SK-N-SH (cell line): ENCODE measurements around the gene NPAS3. TPM values are rescaled to one million over a fixed set of nuclear protein-coding genes. Genes with fewer than 3 reads are reported as not detected.

Experiments
- CTCF ChIA-PET: fragments of 300-600, 350-600 bp; formaldehyde crosslinking; extraction: SDS; loops from one replicate; lab custom pipeline; 2021; lab: Yijun Ruan, JAX
- POLR2A ChIA-PET: fragments of 350-600 bp; sonication (Branson Sonifier 250); formaldehyde crosslinking; extraction: SDS; loops from one replicate; lab custom pipeline; 2020; ENCODE audit warnings: antibody characterized with exemption, inconsistent platforms; lab: Yijun Ruan, JAX
- DNase-seq: peaks from one replicate; pipeline ENCODE4 v3.0.0; 2012
- H2AFZ ChIP-seq: fragments of 200-600 bp; sonication (generic); 2 replicates; pipeline ENCODE4 v1.8.1; 2016; ENCODE audit warnings: antibody characterized with exemption, mild to moderate bottlenecking, low read depth
- H3F3A ChIP-seq: fragments of 200-600 bp; sonication (generic); replicated peaks from 2 replicates; pipeline ENCODE3; 2016; ENCODE audit warnings: antibody characterized with exemption, mild to moderate bottlenecking; ENCODE audit not compliant: insufficient read depth
- H3K27ac ChIP-seq, 2 experiments: fragments of 200-500 bp in 1 of 2; fragments of 200-600 bp in 1 of 2; sonication (Bioruptor generic) in 1 of 2; sonication (generic), shearing (Covaris generic) in 1 of 2; 2 replicates each; pipeline versions ENCODE4 v1.5.1 to v1.6.1; 2014 to 2016; ENCODE audit warnings: low read depth in 2 of 2, inconsistent platforms in 1 of 2, low read length in 1 of 2, mild to moderate bottlenecking in 1 of 2, mixed read lengths in 1 of 2
- H3K27me3 ChIP-seq: fragments of 200-600 bp; sonication (generic), shearing (Covaris generic); 2 replicates; pipeline ENCODE4 v1.6.1; 2016; ENCODE audit warnings: mixed run types; ENCODE audit not compliant: insufficient read depth
- H3K36me3 ChIP-seq, 2 experiments: fragments of 200-500 bp in 1 of 2; fragments of 200-600 bp in 1 of 2; sonication (Bioruptor generic) in 1 of 2; sonication (generic) in 1 of 2; replicated peaks in 1 of 2; 2 replicates each; pipeline versions ENCODE3 to v1.5.1; 2014 to 2016; ENCODE audit warnings: low read length in 1 of 2, mild to moderate bottlenecking in 1 of 2; ENCODE audit not compliant: insufficient read depth in 2 of 2, control insufficient read depth in 1 of 2
- H3K4me1 ChIP-seq, 2 experiments: fragments of 200-500 bp in 1 of 2; fragments of 200-600 bp in 1 of 2; sonication (Bioruptor generic) in 1 of 2; sonication (generic), shearing (Covaris generic) in 1 of 2; 2 replicates each; pipeline versions ENCODE4 v1.5.1 to v1.6.1; 2014 to 2016; ENCODE audit warnings: low read depth in 1 of 2, low read length in 1 of 2, mixed run types in 1 of 2; ENCODE audit not compliant: insufficient read depth in 2 of 2, control insufficient read depth in 1 of 2
- H3K4me2 ChIP-seq: fragments of 200-600 bp; sonication (generic), shearing (Covaris generic); 2 replicates; pipeline ENCODE4 v1.6.1; 2017; ENCODE audit warnings: mixed run types
- H3K4me3 ChIP-seq, 2 experiments: fragments of 200-500 bp in 1 of 2; fragments of 200-600 bp in 1 of 2; sonication (Bioruptor generic) in 1 of 2; sonication (generic), shearing (Covaris generic) in 1 of 2; 2 replicates each; pipeline versions ENCODE4 v1.5.1 to v1.8.1; 2014 to 2016; ENCODE audit warnings: low read depth in 2 of 2, inconsistent platforms in 1 of 2, low read length in 1 of 2, mild to moderate bottlenecking in 1 of 2, mixed read lengths in 1 of 2, moderate library complexity in 1 of 2
- H3K79me2 ChIP-seq: fragments of 200-600 bp; sonication (generic); 2 replicates; pipeline ENCODE4 v1.8.1; 2017; ENCODE audit warnings: mild to moderate bottlenecking; ENCODE audit not compliant: insufficient read depth
- H3K9ac ChIP-seq: fragments of 200-600 bp; sonication (generic); 2 replicates; pipeline ENCODE4 v1.6.1; 2017; ENCODE audit warnings: mixed run types
- H3K9me2 ChIP-seq: fragments of 200-600 bp; sonication (generic); 2 replicates; pipeline ENCODE4 v1.6.1; 2017; ENCODE audit warnings: mixed run types
- H3K9me3 ChIP-seq: fragments of 200-600 bp; sonication (generic); 2 replicates; pipeline ENCODE4 v1.6.1; 2017; ENCODE audit warnings: mixed run types, mild to moderate bottlenecking, moderate library complexity
- H4K20me1 ChIP-seq: fragments of 200-600 bp; sonication (generic); 2 replicates; pipeline ENCODE4 v1.6.1; 2017; ENCODE audit warnings: mild to moderate bottlenecking, mixed run types; ENCODE audit not compliant: insufficient read depth
- ELF1 ChIP-seq: IDR thresholded peaks from 2 replicates; pipeline ENCODE4 v1.4.0; 2012
- EP300 ChIP-seq, 2 experiments: IDR thresholded peaks; 2 replicates each; pipeline versions ENCODE4 v1.4.0 to v1.6.1; 2012; ENCODE audit warnings: borderline replicate concordance in 1 of 2, low read depth in 1 of 2, low read length in 1 of 2
- JUND ChIP-seq: IDR thresholded peaks from 2 replicates; pipeline ENCODE4 v1.4.0; 2012
- MAX ChIP-seq: IDR thresholded peaks from 2 replicates; pipeline ENCODE4 v1.4.0; 2012; ENCODE audit warnings: low read depth
- MEF2A ChIP-seq: IDR thresholded peaks from 2 replicates; pipeline ENCODE4 v1.4.0; 2012; ENCODE audit warnings: low read depth, borderline replicate concordance
- NFIC ChIP-seq: IDR thresholded peaks from 2 replicates; pipeline ENCODE4 v1.4.0; 2012; ENCODE audit warnings: borderline replicate concordance
- NRF1 ChIP-seq: IDR thresholded peaks from 2 replicates; pipeline ENCODE4 v1.6.1; 2012; ENCODE audit warnings: low read depth, mild to moderate bottlenecking, low read length
- POLR2AphosphoS5 ChIP-seq: IDR thresholded peaks from 2 replicates; pipeline ENCODE4 v1.6.1; 2012; ENCODE audit warnings: low read depth, low read length
- REST ChIP-seq: IDR thresholded peaks from 2 replicates; pipeline ENCODE4 v1.6.1; 2012; ENCODE audit warnings: mild to moderate bottlenecking, low read depth, low read length, moderate library complexity
- SMC3 ChIP-seq: IDR thresholded peaks from 2 replicates; pipeline ENCODE4 v1.6.1; 2012; ENCODE audit warnings: low read depth, low read length, improper control_type of control experiment
- TCF12 ChIP-seq: IDR thresholded peaks from 2 replicates; pipeline ENCODE4 v1.4.0; 2012
- TEAD4 ChIP-seq: IDR thresholded peaks from 2 replicates; pipeline ENCODE4 v1.4.0; 2012; ENCODE audit warnings: mild to moderate bottlenecking, borderline replicate concordance; ENCODE audit not compliant: insufficient read depth
- USF2 ChIP-seq: fragments of 150-350 bp; IDR thresholded peaks from 2 replicates; pipeline ENCODE4 v1.6.1; 2017; ENCODE audit warnings: antibody characterized with exemption, low read length, low read depth, borderline replicate concordance
- YY1 ChIP-seq: IDR thresholded peaks from 2 replicates; pipeline ENCODE4 v1.4.0; 2012; ENCODE audit warnings: low read depth, mild to moderate bottlenecking
- ZBTB33 ChIP-seq: IDR thresholded peaks from 2 replicates; pipeline ENCODE4 v1.4.0; 2012; ENCODE audit warnings: low read depth, borderline replicate concordance
- WGBS: methylation state at CpG from one replicate; pipeline ENCODE4 v1.1.6; 2017; ENCODE audit warnings: low lambda C conversion rate; 5-methylcytosine and 5-hydroxymethylcytosine counted together
- polyA plus RNA-seq, 3 experiments: library from polyadenylated mRNA; depleted of rRNA; stranded (reverse); fragments of >200 nt; gene quantifications; 2 replicates each; pipeline ENCODE4 v1.2.3, GENCODE V29; 2012

The NPAS3 gene
- polyA plus RNA-seq, 1 of the 3 experiments (the other 2 are of a cell fraction) = 4.3 TPM

- Histone ChIP-seq H3K4me3 (no peak overlapping the region), H2AFZ (no peak overlapping the region), H3K27me3 (no peaks in the 10 kb centered on the region), H3K4me2 (no peak overlapping the region), H3K79me2 (no peaks in the 10 kb centered on the region), H3K9me2 (no peaks in the 10 kb centered on the region), H3K9me3 (no peaks in the 10 kb centered on the region), H3F3A (peaks cover 3% of the 10 kb centered on the region), H3K36me3 (no peaks in the 10 kb centered on the region), H3K4me1 (no peaks in the 10 kb centered on the region; a peak in 3 of 4 replicates), H3K27ac (no peak overlapping the region), H3K9ac (no peak overlapping the region), H4K20me1 (no peaks in the 10 kb centered on the region)
- CTCF ChIA-PET = no interaction called here
- POLR2A ChIA-PET = no interaction called here
- WGBS = 82% methylated on average over 11 of the region's 11 CpGs
- DNase-seq = no peak
- TF ChIP-seq POLR2AphosphoS5 (no peak), NFIC (no peak), ZBTB33 (no peak), NRF1 (no peak), TEAD4 (no peak)
Measured at GRCh38 chr14:33282331-33283230, 343.9 kb downstream of the NPAS3 start.

- H3K9me2 ChIP-seq = no peaks in the 10 kb centered on the region
- H3K4me2 ChIP-seq = no peak overlapping the region
- H3K27me3 ChIP-seq = no peaks in the 10 kb centered on the region
- no peak overlapping the region for H3K4me3 ChIP-seq
- no peaks in the 10 kb centered on the region for H4K20me1 ChIP-seq
- no peak overlapping the region for H2AFZ ChIP-seq
- 91% methylated on average over 5 of the region's 5 CpGs for WGBS
- no peak for DNase-seq
- H3K27ac ChIP-seq = no peak overlapping the region
- no peaks in the 10 kb centered on the region for H3K79me2 ChIP-seq
- no peaks in the 10 kb centered on the region; a peak in 3 of 4 replicates for H3K4me1 ChIP-seq
- H3K9me3 ChIP-seq = no peaks in the 10 kb centered on the region
- H3F3A ChIP-seq = peaks cover 3% of the 10 kb centered on the region
- CTCF ChIA-PET = no interaction called here
- no peaks in the 10 kb centered on the region for H3K36me3 ChIP-seq
- H3K9ac ChIP-seq = no peak overlapping the region
- POLR2A ChIA-PET = no interaction called here
- TF ChIP-seq REST (no peak), YY1 (no peak), JUND (no peak), MAX (no peak), TCF12 (no peak), EP300 (IDR thresholded peaks at IDR 0.05; ENCODE audit: borderline replicate concordance in 1 of 2, low read depth in 1 of 2, low read length in 1 of 2) (no peak), ZBTB33 (no peak), MEF2A (no peak), USF2 (no peak), SMC3 (no peak), ELF1 (no peak)
Measured at GRCh38 chr14:33285902-33286700, 347.4 kb downstream of the NPAS3 start.
